A673 (cell line): Measurements from ENCODE around the gene CRY1. TPM values are rescaled to one million over a fixed set of nuclear protein-coding genes. Genes with fewer than 3 reads are reported as not detected.
A peak's percentile ranks its signal among the peaks of the same experiment; 100 is the strongest.

ENCODE experiments used
- BruUV-seq: library from RNA; stranded (reverse); fragments of 400-500 nt; replicated peaks from 2 replicates; lab custom pipeline; 2021; lab: Mats Ljungman, UMichigan
- CTCF ChIA-PET: fragments of 300-600 bp; sonication (Branson Sonifier 250); formaldehyde crosslinking; loops from one replicate; lab custom pipeline; 2022; ENCODE audit warnings: antibody characterized with exemption; lab: Charles Lee
- POLR2A ChIA-PET: fragments of 300-600 bp; sonication (Branson Sonifier 250); formaldehyde crosslinking; loops from one replicate; lab custom pipeline; 2022; ENCODE audit warnings: antibody characterized with exemption; ENCODE audit not compliant: low non-redundant PET; lab: Charles Lee
- DNase-seq: peaks from one replicate; pipeline ENCODE4 v3.0.0-alpha.2; 2015; ENCODE audit warnings: low spot score
- H3K27ac ChIP-seq: fragments of 200-600 bp; sonication (generic); 2 replicates; pipeline ENCODE4 v1.5.1; 2016; ENCODE audit warnings: mixed run types, low read depth, mild to moderate bottlenecking, mixed read lengths, antibody characterized with exemption, low read length; ENCODE audit not compliant: poor library complexity, severe bottlenecking
- H3K27me3 ChIP-seq: fragments of 200-600 bp; sonication (generic); replicated peaks from 2 replicates; pipeline ENCODE4 v1.6.1; 2017; ENCODE audit warnings: mixed run types, low read depth, mild to moderate bottlenecking, mixed read lengths, antibody characterized with exemption, low read length; ENCODE audit not compliant: insufficient read depth, poor library complexity
- H3K36me3 ChIP-seq: fragments of 200-600 bp; sonication (generic); 2 replicates; pipeline ENCODE4 v1.6.1; 2016; ENCODE audit warnings: mixed run types, mild to moderate bottlenecking, mixed read lengths, antibody characterized with exemption, low read length; ENCODE audit not compliant: insufficient read depth, poor library complexity, severe bottlenecking
- H3K4me1 ChIP-seq: fragments of 200-600 bp; sonication (generic); 2 replicates; pipeline ENCODE4 v1.6.1; 2017; ENCODE audit warnings: mixed run types, mild to moderate bottlenecking, mixed read lengths, antibody characterized with exemption, low read length; ENCODE audit not compliant: insufficient read depth, poor library complexity, severe bottlenecking
- H3K4me3 ChIP-seq: fragments of 200-600 bp; sonication (generic); 2 replicates; pipeline ENCODE4 v1.5.1; 2016; ENCODE audit warnings: low read depth, mixed run types, mild to moderate bottlenecking, mixed read lengths, low read length; ENCODE audit not compliant: poor library complexity, severe bottlenecking
- H3K9me3 ChIP-seq: fragments of 200-600 bp; sonication (generic); 2 replicates; pipeline ENCODE4 v1.6.1; 2016; ENCODE audit warnings: mixed run types, low read depth, mild to moderate bottlenecking, mixed read lengths, antibody characterized with exemption, low read length; ENCODE audit not compliant: poor library complexity, severe bottlenecking
- EZH2 ChIP-seq: fragments of 200-600 bp; sonication (generic); IDR thresholded peaks from 2 replicates; pipeline ENCODE4 v1.6.1; 2017; ENCODE audit warnings: borderline replicate concordance, low read depth, mild to moderate bottlenecking, mixed read lengths, antibody characterized with exemption, low read length; ENCODE audit not compliant: poor library complexity, severe bottlenecking
- intact Hi-C: fragments of 100-400 bp; cut with micrococcal nuclease; formaldehyde crosslinking; loops from one replicate; pipeline ENCODE4 v1.10.0; 2022; ENCODE audit not compliant: unreplicated experiment
- total RNA-seq: library from RNA; stranded (reverse); gene quantifications from 2 replicates; pipeline ENCODE4 v1.2.3, GENCODE V29; 2021
- TF ChIP-seq, protein P1 (sequence below): fragments of 300-800, 200-600 bp; sonication (generic); conservative IDR thresholded peaks from 2 replicates; pipeline ENCODE4 v1.5.1; 2017; ENCODE audit warnings: low read depth, mild to moderate bottlenecking, antibody characterized with exemption, low read length, moderate library complexity, mixed read lengths

CRY1 gene
- total RNA-seq, 1 experiment from 2014 or later, result 41.0 TPM

DNA sequence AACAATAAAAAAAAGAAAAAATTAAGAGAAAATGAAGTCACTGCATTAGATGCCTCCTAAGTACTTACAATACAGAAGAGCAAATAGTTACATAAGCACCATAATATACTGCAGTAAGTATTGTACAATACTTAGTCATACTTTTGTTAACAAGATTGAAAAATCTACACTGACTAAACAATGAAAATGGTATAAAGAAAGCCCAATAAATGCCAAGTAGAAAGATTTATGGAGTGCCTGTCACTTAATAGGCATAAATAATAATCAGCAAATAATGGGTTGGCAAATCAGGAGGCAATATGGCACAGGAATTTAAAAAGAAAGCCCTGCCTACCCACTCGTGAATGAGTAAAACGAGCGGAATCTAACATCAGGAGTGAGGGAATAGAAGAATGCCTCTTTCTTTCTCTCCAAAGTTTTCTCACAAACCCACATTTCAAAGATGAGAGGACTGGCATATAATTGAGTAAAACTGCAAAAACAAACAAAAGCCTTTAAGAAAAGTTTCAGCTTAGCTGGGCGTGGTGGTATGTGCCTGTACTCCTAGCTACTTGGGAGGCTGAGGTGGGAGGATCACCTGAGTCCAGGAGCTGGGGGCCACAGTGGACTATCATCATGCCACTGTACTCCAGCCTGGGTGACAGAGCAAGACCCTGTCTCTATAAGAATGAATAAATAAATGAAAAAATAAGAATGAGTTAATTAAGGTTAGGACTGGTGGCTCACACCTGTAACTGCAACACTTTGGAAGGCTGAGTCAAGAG, 36.1 kb downstream of the CRY1 start:
- Histone ChIP-seq H3K27me3 (no peaks in the 10 kb centered on the region), H3K4me1 (peaks cover 9% of the 10 kb centered on the region), H3K9me3 (peaks cover 10% of the 10 kb centered on the region), H3K27ac (no peak overlapping the region), H3K36me3 (no peaks in the 10 kb centered on the region), H3K4me3 (no peak overlapping the region)
- CTCF ChIA-PET, result interaction anchor here (0.6 kb wide), 1 partner anchor 416 kb away, joined by 6 read pairs; no protein-coding TSS in a partner anchor
- POLR2A ChIA-PET, result no interaction called here
- DNase-seq, result peak; percentile 21
- no TSS peak for BruUV-seq
- intact Hi-C loops, result no loop called here
- TF ChIP-seq EZH2, result no peak
- TF ChIP-seq, protein P1, sequence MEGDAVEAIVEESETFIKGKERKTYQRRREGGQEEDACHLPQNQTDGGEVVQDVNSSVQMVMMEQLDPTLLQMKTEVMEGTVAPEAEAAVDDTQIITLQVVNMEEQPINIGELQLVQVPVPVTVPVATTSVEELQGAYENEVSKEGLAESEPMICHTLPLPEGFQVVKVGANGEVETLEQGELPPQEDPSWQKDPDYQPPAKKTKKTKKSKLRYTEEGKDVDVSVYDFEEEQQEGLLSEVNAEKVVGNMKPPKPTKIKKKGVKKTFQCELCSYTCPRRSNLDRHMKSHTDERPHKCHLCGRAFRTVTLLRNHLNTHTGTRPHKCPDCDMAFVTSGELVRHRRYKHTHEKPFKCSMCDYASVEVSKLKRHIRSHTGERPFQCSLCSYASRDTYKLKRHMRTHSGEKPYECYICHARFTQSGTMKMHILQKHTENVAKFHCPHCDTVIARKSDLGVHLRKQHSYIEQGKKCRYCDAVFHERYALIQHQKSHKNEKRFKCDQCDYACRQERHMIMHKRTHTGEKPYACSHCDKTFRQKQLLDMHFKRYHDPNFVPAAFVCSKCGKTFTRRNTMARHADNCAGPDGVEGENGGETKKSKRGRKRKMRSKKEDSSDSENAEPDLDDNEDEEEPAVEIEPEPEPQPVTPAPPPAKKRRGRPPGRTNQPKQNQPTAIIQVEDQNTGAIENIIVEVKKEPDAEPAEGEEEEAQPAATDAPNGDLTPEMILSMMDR, result no peak

GRCh38 chr12:107053709-107054108, 39.6 kb downstream of the CRY1 start:
- intact Hi-C loops, result no loop called here
- Histone ChIP-seq H3K36me3 (no peaks in the 10 kb centered on the region), H3K4me1 (peaks cover 9% of the 10 kb centered on the region), H3K27me3 (no peaks in the 10 kb centered on the region), H3K9me3 (peaks cover 14% of the 10 kb centered on the region), H3K27ac (no peak overlapping the region), H3K4me3 (no peak overlapping the region)
- TF ChIP-seq EZH2, result no peak
- TF ChIP-seq, protein P1, result no peak
- no peak for DNase-seq
- BruUV-seq, result no TSS peak
- ChIA-PET POLR2A (no interaction called here), CTCF (no interaction called here)

DNA sequence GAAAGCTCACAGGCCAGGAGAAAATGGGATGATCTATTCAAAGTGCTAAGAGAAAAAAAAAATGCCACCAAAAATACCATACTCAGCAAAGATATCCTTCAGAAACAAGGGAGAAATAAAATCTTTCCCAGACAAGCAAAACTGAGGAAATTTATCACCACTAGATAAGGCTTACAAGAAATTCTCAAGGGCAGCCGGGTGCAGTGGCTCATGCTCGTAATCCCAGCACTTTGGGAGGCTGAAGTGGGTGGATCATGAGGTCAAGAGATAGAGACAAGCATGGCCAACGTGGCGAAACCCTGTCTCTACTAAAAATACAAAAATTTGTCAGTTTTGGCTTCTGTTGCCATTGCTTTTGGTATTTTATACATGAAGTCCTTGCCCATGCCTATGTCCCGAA, 48.2 kb downstream of the CRY1 start:
- no TSS peak for BruUV-seq
- no peaks in the 10 kb centered on the region for H3K36me3 ChIP-seq
- no peak for DNase-seq
- no peak overlapping the region for H3K4me3 ChIP-seq
- no peak overlapping the region for H3K27ac ChIP-seq
- H3K27me3 ChIP-seq, result no peaks in the 10 kb centered on the region
- H3K4me1 ChIP-seq, result no peaks in the 10 kb centered on the region
- intact Hi-C loops, result no loop called here
- H3K9me3 ChIP-seq, result peaks cover 11% of the 10 kb centered on the region
- ChIA-PET CTCF (no interaction called here), POLR2A (no interaction called here)
- TF ChIP-seq EZH2, result no peak
- TF ChIP-seq, protein P1, result no peak
